CD4-positive, alpha-beta T cell treated with Interleukin-4 for 4 hours (primary cell): ENCODE data around the gene TAPBP.
"Not testable (repeated sequence)": the region's sequence is repeated elsewhere in the genome, so short reads cannot be mapped to it uniquely, and the experiment has no call there.

Experiments used
- DNase-seq: peaks from one replicate; pipeline ENCODE4 v3.0.0-alpha.2; 2020

TAPBP gene

GRCh38 chr6:33275795-33276580 lies 37.9 kb downstream of the TAPBP start:
- DNase-seq, result not testable (repeated sequence)

GRCh38 chr6:33273924-33274902 lies 39.7 kb downstream of the TAPBP start:
- no peak for DNase-seq

- no peak for DNase-seq
Observed at GRCh38 chr6:33273129-33273923, 40.6 kb downstream of the TAPBP start.

GRCh38 chr6:33272275-33273128 lies 41.4 kb downstream of the TAPBP start:
- DNase-seq, result no peak

GRCh38 chr6:33271468-33272274 lies 42.2 kb downstream of the TAPBP start, which contains the start of the genes RPS18 and VPS52:
Gene RPS18, plus strand, starts transcription at chr6:33272075. Its CDS starts 45 bp downstream, at chr6:33272120.
Gene VPS52, minus strand, starts transcription at chr6:33271876. Its CDS starts 201 bp downstream, at chr6:33271675.
- peak; percentile 98 for DNase-seq

- DNase-seq, result no peak
Observed at GRCh38 chr6:33271117-33271467, 42.8 kb downstream of the TAPBP start.

GRCh38 chr6:33264015-33264414 lies 49.9 kb downstream of the TAPBP start:
- no peak for DNase-seq

GRCh38 chr6:33262490-33262889 lies 51.4 kb downstream of the TAPBP start:
- DNase-seq, result not testable (repeated sequence)

GRCh38 chr6:33259032-33259431 lies 54.8 kb downstream of the TAPBP start:
- DNase-seq, result no peak

- no peak for DNase-seq
Observed at GRCh38 chr6:33254591-33254990, 59.3 kb downstream of the TAPBP start.

- no peak for DNase-seq
Observed at GRCh38 chr6:33252759-33253158, 61.1 kb downstream of the TAPBP start.

GRCh38 chr6:33251395-33252012 lies 62.4 kb downstream of the TAPBP start:
- no peak for DNase-seq

GRCh38 chr6:33250731-33251130 lies 63.1 kb downstream of the TAPBP start:
- DNase-seq, result no peak

- no peak for DNase-seq
Observed at GRCh38 chr6:33249732-33250630, 63.9 kb downstream of the TAPBP start.
